Natural killer cell (primary cell): Measurements from ENCODE around the gene MTF2. TPM values are rescaled to one million over a fixed set of nuclear protein-coding genes. Genes with fewer than 3 reads are reported as not detected.

Experiments
- ATAC-seq, 3 donors: fragments of 150-1000 bp in 2 of 3; fragments of 200-7000 bp in 1 of 3; cut with Tn5 transposase; 1 replicate in 1 of 3; 2 replicates in 2 of 3; pipeline ENCODE4 v1.10.0; 2021; ENCODE audit warnings: mild to moderate bottlenecking in 2 of 3, moderate library complexity in 2 of 3
- DNase-seq, 2 donors: peaks; one replicate each; pipeline versions ENCODE4 v3.0.0 to v3.0.0-alpha.2; 2013 to 2021; ENCODE audit warnings: mixed read lengths in 1 of 2
- H3K27ac ChIP-seq: one replicate; pipeline ENCODE4 v1.5.1; 2013; ENCODE audit warnings: mild to moderate bottlenecking, low read length
- H3K27me3 ChIP-seq: one replicate; pipeline ENCODE4 v1.6.1; 2013; ENCODE audit warnings: low read length; ENCODE audit not compliant: control insufficient read depth, insufficient read depth
- H3K36me3 ChIP-seq: one replicate; pipeline ENCODE4 v1.6.1; 2013; ENCODE audit warnings: low read length; ENCODE audit not compliant: control insufficient read depth, insufficient read depth
- H3K4me1 ChIP-seq: one replicate; pipeline ENCODE4 v1.6.1; 2013; ENCODE audit warnings: low read length; ENCODE audit not compliant: control insufficient read depth, insufficient read depth
- H3K4me3 ChIP-seq: one replicate; pipeline ENCODE4 v1.5.1; 2013; ENCODE audit warnings: low read length
- H3K9me3 ChIP-seq: one replicate; pipeline ENCODE4 v1.6.1; 2013; ENCODE audit warnings: low read length; ENCODE audit not compliant: control insufficient read depth, insufficient read depth
- H3K27ac Mint-ChIP-seq, 2 donors: one replicate each; pipeline ENCODE4 v1.8.0; 2022; ENCODE audit warnings: mild to moderate bottlenecking in 2 of 2, mixed read lengths in 2 of 2, moderate library complexity in 1 of 2
- H3K27me3 Mint-ChIP-seq, 2 donors: one replicate each; pipeline ENCODE4 v1.8.0; 2022; ENCODE audit warnings: low read depth in 2 of 2, mixed read lengths in 2 of 2
- H3K36me3 Mint-ChIP-seq: one replicate; pipeline ENCODE4 v1.8.0; 2022; ENCODE audit warnings: mixed read lengths
- H3K4me1 Mint-ChIP-seq, 2 donors: one replicate each; pipeline ENCODE4 v1.8.0; 2022; ENCODE audit warnings: mixed read lengths in 2 of 2
- H3K4me3 Mint-ChIP-seq: one replicate; pipeline ENCODE4 v1.8.0; 2022; ENCODE audit warnings: mild to moderate bottlenecking, moderate library complexity, mixed read lengths
- H3K9me3 Mint-ChIP-seq, 2 donors: one replicate each; pipeline ENCODE4 v1.8.0; 2022; ENCODE audit warnings: mixed read lengths in 2 of 2
- WGBS: methylation state at CpG from one replicate; pipeline ENCODE4 v1.1.7; 2013; ENCODE audit warnings: missing lambda C conversion rate; ENCODE audit not compliant: insufficient coverage; 5-methylcytosine and 5-hydroxymethylcytosine counted together
- intact Hi-C: fragments of 100-400 bp; cut with micrococcal nuclease; formaldehyde crosslinking; loops from one replicate; pipeline ENCODE4 v1.14.2; 2022
- total RNA-seq, 4 donors: library from RNA; stranded (reverse); fragments of 120-200 nt in 1 of 4; gene quantifications; one replicate each; pipeline versions ENCODE4 v1.2.3 to v1.2.4, GENCODE V29; 2013 to 2022
- TF ChIP-seq, protein P1 (sequence below): fragments of 200-600 bp; IDR thresholded peaks from one replicate; pipeline ENCODE4 v1.8.0; 2022; ENCODE audit warnings: antibody characterized with exemption

MTF2 gene
- total RNA-seq, 3 donors from 2014 or later (not counting 1 experiment from before 2014, with no cell fraction given) = 46.1 to 65.7 (median 47.8) TPM

GRCh38 chr1:93120614-93121013, 41.5 kb downstream of the MTF2 start:
- intact Hi-C loops = no loop called here
- TF ChIP-seq, protein P1, sequence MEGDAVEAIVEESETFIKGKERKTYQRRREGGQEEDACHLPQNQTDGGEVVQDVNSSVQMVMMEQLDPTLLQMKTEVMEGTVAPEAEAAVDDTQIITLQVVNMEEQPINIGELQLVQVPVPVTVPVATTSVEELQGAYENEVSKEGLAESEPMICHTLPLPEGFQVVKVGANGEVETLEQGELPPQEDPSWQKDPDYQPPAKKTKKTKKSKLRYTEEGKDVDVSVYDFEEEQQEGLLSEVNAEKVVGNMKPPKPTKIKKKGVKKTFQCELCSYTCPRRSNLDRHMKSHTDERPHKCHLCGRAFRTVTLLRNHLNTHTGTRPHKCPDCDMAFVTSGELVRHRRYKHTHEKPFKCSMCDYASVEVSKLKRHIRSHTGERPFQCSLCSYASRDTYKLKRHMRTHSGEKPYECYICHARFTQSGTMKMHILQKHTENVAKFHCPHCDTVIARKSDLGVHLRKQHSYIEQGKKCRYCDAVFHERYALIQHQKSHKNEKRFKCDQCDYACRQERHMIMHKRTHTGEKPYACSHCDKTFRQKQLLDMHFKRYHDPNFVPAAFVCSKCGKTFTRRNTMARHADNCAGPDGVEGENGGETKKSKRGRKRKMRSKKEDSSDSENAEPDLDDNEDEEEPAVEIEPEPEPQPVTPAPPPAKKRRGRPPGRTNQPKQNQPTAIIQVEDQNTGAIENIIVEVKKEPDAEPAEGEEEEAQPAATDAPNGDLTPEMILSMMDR = no peak
- Histone ChIP-seq H3K27ac (no peak overlapping the region), H3K9me3 (no peaks in the 10 kb centered on the region), H3K27me3 (no peaks in the 10 kb centered on the region), H3K4me1 (no peaks in the 10 kb centered on the region), H3K4me3 (no peak overlapping the region), H3K36me3 (peaks cover 51% of the 10 kb centered on the region)
- no peaks in the 10 kb centered on the region for H3K9me3 Mint-ChIP-seq
- no peaks in the 10 kb centered on the region for H3K36me3 Mint-ChIP-seq
- no peak overlapping the region for H3K4me3 Mint-ChIP-seq
- no peaks in the 10 kb centered on the region for H3K27me3 Mint-ChIP-seq
- ATAC-seq = no peak
- DNase-seq = no peak
- H3K4me1 Mint-ChIP-seq = peaks cover 8 to 17% of the 10 kb centered on the region in 2 donors
- peak overlapping the region; percentile 20 to 68 for H3K27ac Mint-ChIP-seq

DNA sequence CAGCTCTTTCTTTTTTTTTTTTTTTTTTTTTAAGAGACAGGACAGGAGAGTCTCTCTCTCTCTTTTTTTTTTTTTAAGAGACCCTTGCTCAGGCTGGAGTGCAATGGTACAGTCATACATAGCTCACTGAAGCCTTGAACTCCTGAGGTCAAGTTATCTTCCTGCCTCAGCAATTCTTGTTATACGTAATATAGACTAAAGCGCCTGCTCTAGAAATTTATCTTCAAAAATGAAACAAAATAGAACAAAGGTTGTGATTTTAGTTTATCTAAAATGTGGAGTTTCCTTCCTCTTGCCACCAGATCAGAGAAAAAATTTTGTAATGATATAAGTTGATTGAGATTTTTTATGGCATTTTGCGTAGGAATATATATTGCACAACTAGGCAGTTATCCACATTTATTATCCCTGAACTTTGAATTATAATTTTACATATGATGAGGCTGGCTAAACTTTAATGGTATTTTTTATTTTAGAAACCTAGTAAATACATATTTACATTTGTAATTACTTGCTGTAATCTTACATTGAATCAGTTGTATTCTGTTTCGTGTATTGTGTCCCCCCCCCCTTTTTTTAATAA, 44.2 kb downstream of the MTF2 start:
- Mint-ChIP-seq H3K36me3 (no peaks in the 10 kb centered on the region), H3K4me3 (no peak overlapping the region), H3K4me1 (peaks cover 8 to 18% of the 10 kb centered on the region in 2 donors), H3K27ac (no peak overlapping the region), H3K27me3 (no peaks in the 10 kb centered on the region), H3K9me3 (no peaks in the 10 kb centered on the region)
- no CpG with 5 or more reads among the region's 4 CpGs for WGBS
- no peaks in the 10 kb centered on the region for H3K4me1 ChIP-seq
- DNase-seq = no peak
- intact Hi-C loops = no loop called here
- H3K36me3 ChIP-seq = peaks cover 36% of the 10 kb centered on the region
- TF ChIP-seq, protein P1 = no peak
- H3K27me3 ChIP-seq = no peaks in the 10 kb centered on the region
- no peaks in the 10 kb centered on the region for H3K9me3 ChIP-seq
- H3K27ac ChIP-seq = no peak overlapping the region
- ATAC-seq = no peak
- no peak overlapping the region for H3K4me3 ChIP-seq

DNA sequence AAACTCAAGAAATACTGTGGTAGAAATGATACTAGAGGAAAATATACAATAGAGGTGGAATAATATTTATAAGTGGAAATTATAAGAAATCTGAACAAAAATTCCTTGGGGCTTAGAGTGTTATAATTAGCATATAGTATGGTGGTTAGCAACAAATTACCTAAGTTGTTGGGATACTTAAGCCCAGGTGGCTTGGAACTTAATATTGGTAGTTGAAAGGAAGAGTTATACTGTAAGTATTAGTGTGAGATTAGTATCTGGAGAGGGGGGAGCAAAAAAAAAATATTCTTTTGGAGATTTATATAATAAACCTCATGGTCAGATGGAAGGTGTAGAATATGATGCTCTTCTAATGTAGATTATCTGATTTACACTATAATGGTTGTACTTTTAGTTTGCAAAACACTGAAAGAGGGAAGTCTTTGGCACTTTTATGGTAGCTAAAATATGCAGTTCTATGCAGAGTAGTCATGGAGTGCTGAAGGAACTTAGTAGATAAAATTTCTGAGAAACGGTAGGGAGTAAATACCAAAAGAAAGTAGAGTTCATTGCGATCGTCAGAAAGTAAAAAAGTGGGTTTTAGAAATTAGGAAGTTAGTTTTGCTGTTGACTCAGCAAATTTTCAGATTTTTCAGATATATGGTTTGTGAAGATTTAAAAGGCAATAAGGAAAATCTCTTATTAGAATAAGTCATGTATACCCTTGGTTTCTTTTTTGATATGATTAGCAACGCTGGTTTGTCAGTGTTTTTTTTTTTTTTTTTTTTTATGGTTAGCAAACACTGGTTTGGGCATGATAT, 45.7 kb downstream of the MTF2 start:
- no peaks in the 10 kb centered on the region for H3K36me3 Mint-ChIP-seq
- Histone ChIP-seq H3K4me1 (no peaks in the 10 kb centered on the region), H3K9me3 (no peaks in the 10 kb centered on the region), H3K27ac (no peak overlapping the region), H3K4me3 (no peak overlapping the region), H3K36me3 (peaks cover 31% of the 10 kb centered on the region), H3K27me3 (no peaks in the 10 kb centered on the region)
- no peaks in the 10 kb centered on the region for H3K27me3 Mint-ChIP-seq
- intact Hi-C loops = no loop called here
- H3K9me3 Mint-ChIP-seq = no peaks in the 10 kb centered on the region
- H3K4me3 Mint-ChIP-seq = no peak overlapping the region
- 64% methylated on average over 4 of the region's 4 CpGs for WGBS
- peaks cover 8 to 18% of the 10 kb centered on the region in 2 donors for H3K4me1 Mint-ChIP-seq
- peak overlapping the region; percentile 5 to 24 for H3K27ac Mint-ChIP-seq
- DNase-seq (no peak), ATAC-seq (no peak)
- TF ChIP-seq, protein P1 = no peak
